Measurements from ENCODE around the gene OR52W1.

Gene OR52W1

GRCh38 chr11:6191742-6192141, 7.3 kb upstream of the OR52W1 start:
- Histone ChIP-seq H3K9ac (ENCODE audit: low read length) (no peak overlapping the region), H3K9me3 (replicated peaks; ENCODE audit: insufficient read depth, low read length) (no peaks in the 10 kb centered on the region), H3K79me2 (ENCODE audit: low read length) (no peaks in the 10 kb centered on the region), H3K27me3 (replicated peaks; ENCODE audit: insufficient read depth, low read length) (no peaks in the 10 kb centered on the region), H3K4me3 (ENCODE audit: low read length) (no peak overlapping the region), H4K20me1 (ENCODE audit: insufficient read depth, low read length) (no peaks in the 10 kb centered on the region), H3K27ac (ENCODE audit: low read length) (no peak overlapping the region), H3K4me1 (ENCODE audit: low read length) (no peaks in the 10 kb centered on the region), H3F3A (ENCODE audit: insufficient read depth, low read length) (no peaks in the 10 kb centered on the region), H3K36me3 (replicated peaks; ENCODE audit: insufficient read depth, low read length) (no peaks in the 10 kb centered on the region), H2AFZ (ENCODE audit: low read length) (no peak overlapping the region), H3K4me2 (ENCODE audit: low read depth, low read length) (no peak overlapping the region), H3K9me2 (replicated peaks; ENCODE audit: insufficient read depth, low read length) (no peaks in the 10 kb centered on the region)
- TF ChIP-seq EZH2 (optimal IDR thresholded peaks at IDR 0.05; ENCODE audit: low read depth, low read length): no peak
- no peak for TF ChIP-seq EZH2phosphoT487 (IDR thresholded peaks at IDR 0.05; ENCODE audit: low read length)
- no peak for TF ChIP-seq CTCF (IDR thresholded peaks at IDR 0.05; ENCODE audit: low read length)
- DNase-seq: no peak

GRCh38 chr11:6194065-6194581, 4.9 kb upstream of the OR52W1 start:
- no peak overlapping the region for H3K4me3 ChIP-seq (ENCODE audit: low read length)
- no peaks in the 10 kb centered on the region for H4K20me1 ChIP-seq (ENCODE audit: insufficient read depth, low read length)
- H3K27me3 ChIP-seq (replicated peaks; ENCODE audit: insufficient read depth, low read length): no peaks in the 10 kb centered on the region
- H3K27ac ChIP-seq (ENCODE audit: low read length): no peak overlapping the region
- no peak overlapping the region for H3K4me2 ChIP-seq (ENCODE audit: low read depth, low read length)
- H3K9me3 ChIP-seq (replicated peaks; ENCODE audit: insufficient read depth, low read length): no peaks in the 10 kb centered on the region
- no peak for DNase-seq
- TF ChIP-seq CTCF (IDR thresholded peaks at IDR 0.05; ENCODE audit: low read length): no peak
- no peak for TF ChIP-seq EZH2 (optimal IDR thresholded peaks at IDR 0.05; ENCODE audit: low read depth, low read length)
- TF ChIP-seq EZH2phosphoT487 (IDR thresholded peaks at IDR 0.05; ENCODE audit: low read length): no peak
- no peaks in the 10 kb centered on the region for H3K4me1 ChIP-seq (ENCODE audit: low read length)
- no peaks in the 10 kb centered on the region for H3K36me3 ChIP-seq (replicated peaks; ENCODE audit: insufficient read depth, low read length)
- H3F3A ChIP-seq (ENCODE audit: insufficient read depth, low read length): no peaks in the 10 kb centered on the region
- no peak overlapping the region for H3K9ac ChIP-seq (ENCODE audit: low read length)
- no peak overlapping the region for H2AFZ ChIP-seq (ENCODE audit: low read length)
- no peaks in the 10 kb centered on the region for H3K79me2 ChIP-seq (ENCODE audit: low read length)
- no peaks in the 10 kb centered on the region for H3K9me2 ChIP-seq (replicated peaks; ENCODE audit: insufficient read depth, low read length)

GRCh38 chr11:6196396-6196795, 2.6 kb upstream of the OR52W1 start:
- Histone ChIP-seq H3K36me3 (replicated peaks; ENCODE audit: insufficient read depth, low read length) (no peaks in the 10 kb centered on the region), H3K4me1 (ENCODE audit: low read length) (no peaks in the 10 kb centered on the region), H3K4me3 (ENCODE audit: low read length) (no peak overlapping the region), H3F3A (ENCODE audit: insufficient read depth, low read length) (no peaks in the 10 kb centered on the region), H3K27ac (ENCODE audit: low read length) (no peak overlapping the region), H2AFZ (ENCODE audit: low read length) (no peak overlapping the region), H4K20me1 (ENCODE audit: insufficient read depth, low read length) (no peaks in the 10 kb centered on the region), H3K79me2 (ENCODE audit: low read length) (no peaks in the 10 kb centered on the region), H3K9me3 (replicated peaks; ENCODE audit: insufficient read depth, low read length) (no peaks in the 10 kb centered on the region), H3K9me2 (replicated peaks; ENCODE audit: insufficient read depth, low read length) (no peaks in the 10 kb centered on the region), H3K4me2 (ENCODE audit: low read depth, low read length) (no peak overlapping the region), H3K9ac (ENCODE audit: low read length) (no peak overlapping the region), H3K27me3 (replicated peaks; ENCODE audit: insufficient read depth, low read length) (no peaks in the 10 kb centered on the region)
- TF ChIP-seq EZH2 (optimal IDR thresholded peaks at IDR 0.05; ENCODE audit: low read depth, low read length) (no peak), CTCF (IDR thresholded peaks at IDR 0.05; ENCODE audit: low read length) (no peak), EZH2phosphoT487 (IDR thresholded peaks at IDR 0.05; ENCODE audit: low read length) (no peak)
- no peak for DNase-seq

Data from MM.1S (cell line).